OCI-LY7 (cell line): ENCODE measurements around the gene CMTM7. TPM values are rescaled to one million over a fixed set of nuclear protein-coding genes. Genes with fewer than 3 reads are reported as not detected.

Source experiments
- BruUV-seq: library from RNA; stranded (reverse); fragments of 400-500 nt; replicated peaks from 2 replicates; lab custom pipeline; 2021; lab: Mats Ljungman, UMichigan
- CTCF ChIA-PET: fragments of 300-600 bp; sonication (Branson Sonifier 250); formaldehyde crosslinking; loops from one replicate; lab custom pipeline; 2022; ENCODE audit warnings: antibody characterized with exemption; ENCODE audit not compliant: unreplicated experiment; lab: Charles Lee
- POLR2A ChIA-PET: fragments of 300-600 bp; sonication (Branson Sonifier 250); formaldehyde crosslinking; loops from one replicate; lab custom pipeline; 2022; ENCODE audit warnings: antibody characterized with exemption; lab: Charles Lee
- DNase-seq: peaks from one replicate; pipeline ENCODE4 v3.0.0-alpha.2; 2015; ENCODE audit warnings: low spot score
- H2AFZ ChIP-seq: fragments of 200-600 bp; sonication (generic), shearing (Covaris generic); 2 replicates; pipeline ENCODE4 v1.6.1; 2014; ENCODE audit warnings: mild to moderate bottlenecking, antibody characterized with exemption, low read length, moderate library complexity
- H3K27ac ChIP-seq: fragments of 200-600 bp; sonication (generic); 2 replicates; pipeline ENCODE4 v1.5.1; 2014; ENCODE audit warnings: mixed run types, low read depth, mild to moderate bottlenecking, moderate library complexity, low read length, inconsistent platforms; ENCODE audit not compliant: poor library complexity, severe bottlenecking
- H3K36me3 ChIP-seq: fragments of 200-600 bp; sonication (generic); 2 replicates; pipeline ENCODE4 v1.6.1; 2014; ENCODE audit warnings: mild to moderate bottlenecking, antibody characterized with exemption, low read length, moderate library complexity, mixed read lengths; ENCODE audit not compliant: insufficient read depth
- H3K4me1 ChIP-seq: fragments of 200-600 bp; sonication (generic); 2 replicates; pipeline ENCODE4 v1.5.1; 2014; ENCODE audit warnings: mild to moderate bottlenecking, low read length; ENCODE audit not compliant: insufficient read depth, poor library complexity, severe bottlenecking
- H3K4me2 ChIP-seq: fragments of 200-600 bp; sonication (generic); 2 replicates; pipeline ENCODE4 v1.6.1; 2014; ENCODE audit warnings: mild to moderate bottlenecking, low read length
- H3K4me3 ChIP-seq: fragments of 200-600 bp; sonication (generic); 2 replicates; pipeline ENCODE4 v1.5.1; 2014; ENCODE audit warnings: mild to moderate bottlenecking, low read depth, low read length; ENCODE audit not compliant: poor library complexity, severe bottlenecking
- H3K79me2 ChIP-seq: fragments of 200-600 bp; sonication (generic); 2 replicates; pipeline ENCODE4 v1.6.1; 2016; ENCODE audit warnings: low read depth, mild to moderate bottlenecking, low read length, moderate library complexity, mixed read lengths; ENCODE audit not compliant: insufficient read depth
- H3K9me2 ChIP-seq: fragments of 200-600 bp; sonication (generic); 2 replicates; pipeline ENCODE4 v1.6.1; 2016; ENCODE audit warnings: mild to moderate bottlenecking, low read length, mixed read lengths; ENCODE audit not compliant: insufficient read depth
- H3K9me3 ChIP-seq: fragments of 200-600 bp; sonication (generic); 2 replicates; pipeline ENCODE4 v1.6.1; 2014; ENCODE audit warnings: mild to moderate bottlenecking, mixed run types, low read length, mixed read lengths
- H4K20me1 ChIP-seq: fragments of 200-600 bp; sonication (generic); 2 replicates; pipeline ENCODE4 v1.6.1; 2014; ENCODE audit warnings: mild to moderate bottlenecking, antibody characterized with exemption, low read length, moderate library complexity, mixed read lengths; ENCODE audit not compliant: insufficient read depth
- EZH2phosphoT487 ChIP-seq: fragments of 200-600 bp; sonication (generic); IDR thresholded peaks from 2 replicates; pipeline ENCODE4 v1.6.1; 2018; ENCODE audit warnings: low read depth, borderline replicate concordance, mild to moderate bottlenecking, mixed run types, antibody characterized with exemption, low read length, moderate library complexity, mixed read lengths
- intact Hi-C: fragments of 100-400 bp; cut with micrococcal nuclease; formaldehyde crosslinking; loops from one replicate; pipeline ENCODE4 v1.10.0; 2022; ENCODE audit not compliant: unreplicated experiment
- total RNA-seq, 2 experiments: library from RNA; depleted of rRNA in 1 of 2; stranded (reverse); fragments of >200 nt in 1 of 2; shearing (Covaris generic) in 1 of 2; gene quantifications; 2 replicates each; pipeline ENCODE4 v1.2.3, GENCODE V29; 2014 to 2022
- TF ChIP-seq, protein P1 (sequence below): fragments of 200-600 bp; sonication (generic); conservative IDR thresholded peaks from 2 replicates; pipeline ENCODE4 v1.5.1; 2014; ENCODE audit warnings: mild to moderate bottlenecking, antibody characterized with exemption, low read length, moderate library complexity, mixed read lengths

Gene CMTM7
- total RNA-seq, 2 experiments from 2014 or later: 16.0 to 19.0 TPM

DNA sequence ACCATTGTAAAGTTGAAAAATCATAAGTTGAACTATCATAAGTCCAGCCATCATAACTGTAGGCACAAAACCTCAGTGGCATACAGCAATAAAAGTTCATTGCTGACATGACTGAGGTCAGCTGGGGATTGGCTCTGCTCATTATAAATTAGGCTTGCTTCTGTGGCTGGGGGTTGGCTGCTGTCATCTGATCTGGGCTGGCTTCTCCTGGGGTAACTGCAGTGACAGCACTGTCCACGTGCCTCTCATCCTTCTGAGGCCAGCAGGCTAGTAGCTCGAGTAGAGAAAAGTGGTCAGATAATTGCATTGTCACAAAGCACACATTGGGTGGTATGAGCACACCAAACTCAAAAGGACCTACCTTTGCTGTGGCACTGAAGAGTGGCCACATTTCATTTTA, 31.3 kb downstream of the CMTM7 start:
- H3K4me3 ChIP-seq: peak overlapping the region; percentile 28
- peak overlapping the region; percentile 73 for H3K4me2 ChIP-seq
- H3K79me2 ChIP-seq: peaks cover 50% of the 10 kb centered on the region
- peaks cover 94% of the 10 kb centered on the region for H3K4me1 ChIP-seq
- ChIA-PET CTCF (interaction anchor here (0.6 to 2.5 kb wide), 6 partner anchors 10 to 45 kb away, joined by 3 to 12 read pairs (median 4); no protein-coding TSS in a partner anchor), POLR2A (interaction anchor here (0.7 to 7.1 kb wide), 13 partner anchors 8 to 60 kb away, joined by 3 to 88 read pairs (median 4); no protein-coding TSS in a partner anchor)
- no peaks in the 10 kb centered on the region for H4K20me1 ChIP-seq
- intact Hi-C loops: loop anchor here (1.0 to 5.0 kb wide), 3 partner anchors 16 to 624 kb away; no protein-coding TSS in a partner anchor
- peak overlapping the region; percentile 32; the same call in 1 of the 2 replicates for H2AFZ ChIP-seq
- H3K36me3 ChIP-seq: no peaks in the 10 kb centered on the region
- H3K9me2 ChIP-seq: no peaks in the 10 kb centered on the region
- no TSS peak for BruUV-seq
- TF ChIP-seq, protein P1, sequence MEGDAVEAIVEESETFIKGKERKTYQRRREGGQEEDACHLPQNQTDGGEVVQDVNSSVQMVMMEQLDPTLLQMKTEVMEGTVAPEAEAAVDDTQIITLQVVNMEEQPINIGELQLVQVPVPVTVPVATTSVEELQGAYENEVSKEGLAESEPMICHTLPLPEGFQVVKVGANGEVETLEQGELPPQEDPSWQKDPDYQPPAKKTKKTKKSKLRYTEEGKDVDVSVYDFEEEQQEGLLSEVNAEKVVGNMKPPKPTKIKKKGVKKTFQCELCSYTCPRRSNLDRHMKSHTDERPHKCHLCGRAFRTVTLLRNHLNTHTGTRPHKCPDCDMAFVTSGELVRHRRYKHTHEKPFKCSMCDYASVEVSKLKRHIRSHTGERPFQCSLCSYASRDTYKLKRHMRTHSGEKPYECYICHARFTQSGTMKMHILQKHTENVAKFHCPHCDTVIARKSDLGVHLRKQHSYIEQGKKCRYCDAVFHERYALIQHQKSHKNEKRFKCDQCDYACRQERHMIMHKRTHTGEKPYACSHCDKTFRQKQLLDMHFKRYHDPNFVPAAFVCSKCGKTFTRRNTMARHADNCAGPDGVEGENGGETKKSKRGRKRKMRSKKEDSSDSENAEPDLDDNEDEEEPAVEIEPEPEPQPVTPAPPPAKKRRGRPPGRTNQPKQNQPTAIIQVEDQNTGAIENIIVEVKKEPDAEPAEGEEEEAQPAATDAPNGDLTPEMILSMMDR: no peak
- no peak for TF ChIP-seq EZH2phosphoT487
- no peak for DNase-seq
- peaks cover 13% of the 10 kb centered on the region; the same call in 1 of the 2 replicates for H3K9me3 ChIP-seq
- H3K27ac ChIP-seq: peak overlapping the region; percentile 90

DNA sequence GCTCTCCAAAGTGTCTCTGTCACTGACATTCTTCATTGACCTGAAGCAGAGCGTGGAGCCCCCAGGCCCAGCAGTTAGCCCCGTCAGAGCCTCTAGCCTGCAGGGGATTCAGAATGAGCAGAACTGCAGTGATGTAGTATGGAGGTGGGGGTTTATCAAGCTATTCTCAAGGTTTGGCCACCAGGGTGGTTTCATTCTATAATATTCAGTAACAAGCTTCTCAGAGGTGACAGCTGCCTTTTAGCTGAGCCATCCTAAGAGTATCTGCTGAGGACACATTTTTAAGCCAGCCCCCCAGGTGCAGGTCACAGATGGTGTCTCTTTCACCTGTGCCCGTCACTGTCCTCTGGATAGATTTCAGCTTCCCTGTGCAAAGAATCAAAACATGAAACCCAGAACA, 31.9 kb downstream of the CMTM7 start:
- peak; percentile 91 for DNase-seq
- peaks cover 44% of the 10 kb centered on the region for H3K79me2 ChIP-seq
- H3K27ac ChIP-seq: peak overlapping the region; percentile 90
- H3K4me2 ChIP-seq: peak overlapping the region; percentile 73
- H2AFZ ChIP-seq: peak overlapping the region; percentile 32; the same call in 1 of the 2 replicates
- no peaks in the 10 kb centered on the region for H4K20me1 ChIP-seq
- POLR2A ChIA-PET: interaction anchor here (0.5 to 7.1 kb wide), 14 partner anchors 9 to 148 kb away, joined by 3 to 88 read pairs (median 4); no protein-coding TSS in a partner anchor
- CTCF ChIA-PET: interaction anchor here (0.6 to 2.5 kb wide), 7 partner anchors 9 to 45 kb away, joined by 3 to 12 read pairs (median 4); no protein-coding TSS in a partner anchor
- peaks cover 94% of the 10 kb centered on the region for H3K4me1 ChIP-seq
- intact Hi-C loops: loop anchor here (1.0 to 5.0 kb wide), 3 partner anchors 16 to 624 kb away; no protein-coding TSS in a partner anchor
- BruUV-seq: no TSS peak
- H3K4me3 ChIP-seq: peak overlapping the region; percentile 28
- no peaks in the 10 kb centered on the region for H3K36me3 ChIP-seq
- no peaks in the 10 kb centered on the region for H3K9me2 ChIP-seq
- peaks cover 9% of the 10 kb centered on the region; the same call in 1 of the 2 replicates for H3K9me3 ChIP-seq
- TF ChIP-seq EZH2phosphoT487: no peak
- TF ChIP-seq, protein P1: peak; percentile 54
